OCI-LY1 (cell line): ENCODE data around the gene TNRC6C.

Experiments used
- H2AFZ ChIP-seq: fragments of 200-600 bp; sonication (generic), shearing (Covaris generic); 2 replicates; pipeline ENCODE4 v1.6.0; 2014; ENCODE audit warnings: antibody characterized with exemption, mild to moderate bottlenecking, low read length
- H3F3A ChIP-seq: fragments of 200-600 bp; sonication (generic), shearing (Covaris generic); 2 replicates; pipeline ENCODE4 v1.6.0; 2014; ENCODE audit warnings: mild to moderate bottlenecking, antibody characterized with exemption, low read length, moderate library complexity; ENCODE audit not compliant: insufficient read depth
- H3K27ac ChIP-seq: fragments of 200-600 bp; sonication (generic); 2 replicates; pipeline ENCODE4 v1.5.1; 2014; ENCODE audit warnings: low read length, mixed run types, mild to moderate bottlenecking, low read depth; ENCODE audit not compliant: poor library complexity, severe bottlenecking
- H3K27me3 ChIP-seq: fragments of 200-600 bp; sonication (generic); 2 replicates; pipeline ENCODE4 v1.6.0; 2014; ENCODE audit warnings: antibody characterized with exemption, mild to moderate bottlenecking, low read length, moderate library complexity; ENCODE audit not compliant: insufficient read depth
- H3K36me3 ChIP-seq: fragments of 200-600 bp; sonication (generic); 2 replicates; pipeline ENCODE4 v1.6.1; 2014; ENCODE audit warnings: mild to moderate bottlenecking, antibody characterized with exemption, low read length, moderate library complexity, mixed read lengths; ENCODE audit not compliant: insufficient read depth
- H3K4me1 ChIP-seq: fragments of 200-600 bp; sonication (generic); 2 replicates; pipeline ENCODE4 v1.5.1; 2014; ENCODE audit warnings: mild to moderate bottlenecking, low read length, moderate library complexity; ENCODE audit not compliant: insufficient read depth, severe bottlenecking
- H3K4me2 ChIP-seq: fragments of 200-600 bp; sonication (generic), shearing (Covaris generic); 2 replicates; pipeline ENCODE4 v1.6.1; 2014; ENCODE audit warnings: low read length
- H3K4me3 ChIP-seq: fragments of 200-600 bp; sonication (generic); 2 replicates; pipeline ENCODE4 v1.5.1; 2014; ENCODE audit warnings: low read length, low read depth, mild to moderate bottlenecking, mixed read lengths; ENCODE audit not compliant: poor library complexity, severe bottlenecking
- H3K79me2 ChIP-seq: fragments of 200-600 bp; shearing (Covaris generic); 2 replicates; pipeline ENCODE4 v1.6.1; 2016; ENCODE audit warnings: mixed run types, low read length, mixed read lengths; ENCODE audit not compliant: insufficient read depth
- H3K9ac ChIP-seq: fragments of 200-600 bp; sonication (generic), shearing (Covaris generic); 2 replicates; pipeline ENCODE4 v1.6.1; 2014; ENCODE audit warnings: mild to moderate bottlenecking, low read length, mixed read lengths
- H3K9me2 ChIP-seq: fragments of 200-600 bp; sonication (generic), shearing (Covaris generic); 2 replicates; pipeline ENCODE4 v1.6.1; 2014; ENCODE audit warnings: low read depth, mild to moderate bottlenecking, low read length, mixed read lengths
- H3K9me3 ChIP-seq: fragments of 200-600 bp; shearing (Covaris generic); 2 replicates; pipeline ENCODE4 v1.6.1; 2014; ENCODE audit warnings: low read length, mixed read lengths
- H4K20me1 ChIP-seq: fragments of 200-600 bp; sonication (generic), shearing (Covaris generic); 2 replicates; pipeline ENCODE4 v1.6.0; 2016; ENCODE audit warnings: mild to moderate bottlenecking, low read length; ENCODE audit not compliant: insufficient read depth
- CTCF ChIP-seq: fragments of 200-600 bp; sonication (generic), shearing (Covaris generic); IDR thresholded peaks from 2 replicates; pipeline ENCODE4 v1.5.1; 2017; ENCODE audit warnings: mild to moderate bottlenecking, antibody characterized with exemption, low read length, moderate library complexity, mixed read lengths
- EZH2 ChIP-seq: fragments of 200-600 bp; sonication (generic), shearing (Covaris generic); IDR thresholded peaks from 2 replicates; pipeline ENCODE4 v1.8.0; 2017; ENCODE audit warnings: borderline replicate concordance, mixed run types, mild to moderate bottlenecking, antibody characterized with exemption, low read length, moderate library complexity, mixed read lengths

The TNRC6C gene

GRCh38 chr17:78117027-78117981 lies 158.8 kb downstream of the TNRC6C start:
- Histone ChIP-seq H3K27ac (peak overlapping the region; percentile 36), H3K9ac (no peak overlapping the region), H3K79me2 (no peaks in the 10 kb centered on the region), H3K4me1 (peaks cover 25% of the 10 kb centered on the region), H3K9me3 (no peaks in the 10 kb centered on the region), H3K4me2 (peak overlapping the region; percentile 30; the same call in 1 of the 2 replicates), H3K36me3 (peaks cover 34% of the 10 kb centered on the region), H3K27me3 (no peaks in the 10 kb centered on the region), H2AFZ (no peak overlapping the region), H3K9me2 (no peaks in the 10 kb centered on the region), H3K4me3 (no peak overlapping the region), H3F3A (no peaks in the 10 kb centered on the region), H4K20me1 (no peaks in the 10 kb centered on the region)
- TF ChIP-seq CTCF (peak; percentile 83), EZH2 (no peak)

- no peaks in the 10 kb centered on the region for H3K9me2 ChIP-seq
- no peak overlapping the region for H3K27ac ChIP-seq
- H3K4me1 ChIP-seq = peaks cover 27% of the 10 kb centered on the region
- H3K9me3 ChIP-seq = no peaks in the 10 kb centered on the region
- no peak overlapping the region for H2AFZ ChIP-seq
- no peaks in the 10 kb centered on the region for H4K20me1 ChIP-seq
- H3K4me3 ChIP-seq = no peak overlapping the region
- H3K36me3 ChIP-seq = peaks cover 39% of the 10 kb centered on the region
- TF ChIP-seq CTCF (no peak), EZH2 (no peak)
- no peak overlapping the region for H3K9ac ChIP-seq
- no peaks in the 10 kb centered on the region for H3K79me2 ChIP-seq
- H3K27me3 ChIP-seq = no peaks in the 10 kb centered on the region
- no peaks in the 10 kb centered on the region for H3F3A ChIP-seq
- H3K4me2 ChIP-seq = no peak overlapping the region
Observed at GRCh38 chr17:78118801-78119241, 160.3 kb downstream of the TNRC6C start.

- no peaks in the 10 kb centered on the region for H3K9me2 ChIP-seq
- H2AFZ ChIP-seq = no peak overlapping the region
- no peaks in the 10 kb centered on the region for H3K9me3 ChIP-seq
- H3K27me3 ChIP-seq = no peaks in the 10 kb centered on the region
- H3K4me1 ChIP-seq = peaks cover 44% of the 10 kb centered on the region
- H3K4me2 ChIP-seq = no peak overlapping the region
- H4K20me1 ChIP-seq = no peaks in the 10 kb centered on the region
- no peaks in the 10 kb centered on the region for H3F3A ChIP-seq
- H3K9ac ChIP-seq = no peak overlapping the region
- TF ChIP-seq CTCF = no peak
- H3K27ac ChIP-seq = no peak overlapping the region
- no peak overlapping the region for H3K4me3 ChIP-seq
- no peaks in the 10 kb centered on the region for H3K79me2 ChIP-seq
- H3K36me3 ChIP-seq = peaks cover 42% of the 10 kb centered on the region
Observed at GRCh38 chr17:78120537-78120936, 162.0 kb downstream of the TNRC6C start.
